Skeletal muscle satellite cell (primary cell): Measurements from ENCODE around the gene KLHL6.

Experiments
- H3K27me3 ChIP-seq: 2 replicates; pipeline ENCODE4 v1.7.0; 2013; ENCODE audit warnings: low read length; ENCODE audit not compliant: control insufficient read depth, insufficient read depth
- H3K36me3 ChIP-seq: 2 replicates; pipeline ENCODE4 v1.7.0; 2013; ENCODE audit warnings: mild to moderate bottlenecking, control low read depth, low read length; ENCODE audit not compliant: insufficient read depth
- H3K4me1 ChIP-seq: 2 replicates; pipeline ENCODE4 v1.7.0; 2013; ENCODE audit warnings: low read length; ENCODE audit not compliant: control insufficient read depth, insufficient read depth
- H3K4me2 ChIP-seq: 2 replicates; pipeline ENCODE4 v1.7.0; 2013; ENCODE audit warnings: mild to moderate bottlenecking, low read length
- H3K4me3 ChIP-seq: 2 replicates; pipeline ENCODE4 v1.7.0; 2013; ENCODE audit warnings: low read length
- H3K9ac ChIP-seq: 2 replicates; pipeline ENCODE4 v1.7.0; 2013; ENCODE audit warnings: mild to moderate bottlenecking, low read depth, low read length, moderate library complexity
- H3K9me3 ChIP-seq: replicated peaks from 2 replicates; pipeline ENCODE4 v1.7.0; 2013; ENCODE audit warnings: mild to moderate bottlenecking, control low read depth, low read length

The KLHL6 gene

DNA sequence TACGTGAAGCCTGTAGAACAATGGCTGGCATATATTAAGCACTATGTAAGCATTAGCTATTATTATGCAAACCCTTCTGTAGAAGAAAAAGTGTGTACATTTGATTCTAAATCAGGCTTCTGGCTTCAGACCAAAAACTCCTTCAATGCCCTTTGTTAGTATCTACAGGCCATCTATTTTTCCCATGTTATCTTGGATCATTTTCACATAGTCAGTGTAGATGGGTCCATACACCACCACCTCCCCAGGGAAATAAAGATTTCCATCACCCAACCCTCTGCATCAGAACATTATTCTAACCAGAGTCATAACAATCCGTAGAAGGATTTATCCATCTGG is 8.0 kb upstream of the KLHL6 start:
- H3K27me3 ChIP-seq = no peaks in the 10 kb centered on the region
- no peaks in the 10 kb centered on the region for H3K9me3 ChIP-seq
- H3K4me3 ChIP-seq = no peak overlapping the region
- H3K4me1 ChIP-seq = no peaks in the 10 kb centered on the region
- no peak overlapping the region for H3K4me2 ChIP-seq
- H3K9ac ChIP-seq = no peak overlapping the region
- H3K36me3 ChIP-seq = no peaks in the 10 kb centered on the region

GRCh38 chr3:183560607-183561006 is 5.1 kb upstream of the KLHL6 start:
- peaks cover 3% of the 10 kb centered on the region for H3K27me3 ChIP-seq
- H3K9ac ChIP-seq = no peak overlapping the region
- no peaks in the 10 kb centered on the region for H3K9me3 ChIP-seq
- no peaks in the 10 kb centered on the region for H3K36me3 ChIP-seq
- no peak overlapping the region for H3K4me3 ChIP-seq
- H3K4me1 ChIP-seq = no peaks in the 10 kb centered on the region
- H3K4me2 ChIP-seq = no peak overlapping the region

- Histone ChIP-seq H3K4me1 (no peaks in the 10 kb centered on the region), H3K36me3 (no peaks in the 10 kb centered on the region), H3K27me3 (peaks cover 10% of the 10 kb centered on the region), H3K9me3 (no peaks in the 10 kb centered on the region), H3K9ac (no peak overlapping the region), H3K4me3 (no peak overlapping the region), H3K4me2 (no peak overlapping the region)
Measured at GRCh38 chr3:183558495-183558894, 3.0 kb upstream of the KLHL6 start.

DNA sequence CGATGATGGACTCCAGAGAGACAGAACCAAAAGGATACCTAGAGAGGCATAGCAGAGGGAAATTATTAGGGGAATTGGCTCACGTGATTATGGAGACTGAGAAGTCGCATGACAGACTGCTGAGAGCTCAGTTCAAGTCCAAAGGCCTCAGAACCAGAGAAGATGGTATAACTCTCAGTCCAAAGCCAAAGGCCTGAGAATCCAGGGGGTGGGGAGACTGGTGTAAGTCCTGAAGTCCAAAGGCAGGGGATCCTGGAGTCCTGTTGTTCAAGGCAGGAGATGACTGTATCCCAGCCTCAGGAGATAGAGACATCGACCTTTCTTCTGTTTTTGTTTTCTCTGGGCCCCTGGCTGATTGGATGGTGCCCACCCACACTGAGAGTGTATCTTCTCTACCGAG is 1.2 kb upstream of the KLHL6 start:
- Histone ChIP-seq H3K4me1 (no peaks in the 10 kb centered on the region), H3K4me2 (no peak overlapping the region), H3K27me3 (peaks cover 10% of the 10 kb centered on the region), H3K4me3 (no peak overlapping the region), H3K9ac (no peak overlapping the region), H3K36me3 (no peaks in the 10 kb centered on the region), H3K9me3 (no peaks in the 10 kb centered on the region)

- H3K4me1 ChIP-seq = no peaks in the 10 kb centered on the region
- H3K4me3 ChIP-seq = no peak overlapping the region
Measured at GRCh38 chr3:183554377-183554776, 1.1 kb downstream of the KLHL6 start.

DNA sequence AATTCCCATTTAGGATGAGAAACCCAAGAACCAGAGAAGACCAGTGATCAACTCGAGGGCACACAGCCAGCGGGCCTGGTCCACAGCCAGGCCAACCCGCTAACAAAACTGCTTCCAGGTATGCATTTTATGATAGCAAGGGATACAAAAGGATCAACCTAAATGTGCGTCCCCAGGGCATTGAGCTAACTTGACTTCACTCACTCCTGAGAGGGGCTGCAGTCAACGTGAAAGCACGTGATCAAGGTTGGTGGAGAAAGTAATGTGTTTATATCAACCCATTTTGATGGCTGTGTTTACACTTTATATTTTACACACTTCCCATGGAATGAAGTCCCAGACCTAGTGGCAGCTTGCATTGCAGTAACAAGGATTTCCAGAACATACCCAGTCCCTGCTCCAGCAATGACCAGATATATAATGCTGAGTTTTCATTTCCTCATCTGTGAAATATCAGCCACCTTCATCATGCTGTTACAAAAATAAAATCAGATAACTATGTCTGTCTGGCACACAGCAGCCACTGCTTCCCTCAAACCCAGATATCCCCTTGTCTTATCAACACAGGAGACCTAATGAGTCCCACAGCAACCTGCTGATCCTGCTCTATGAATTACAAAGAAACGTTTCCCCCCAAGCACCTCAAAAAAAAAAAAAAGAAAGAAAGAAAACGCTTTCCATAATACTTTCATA is 2.0 kb downstream of the KLHL6 start:
- Histone ChIP-seq H3K27me3 (peaks cover 10% of the 10 kb centered on the region), H3K36me3 (no peaks in the 10 kb centered on the region), H3K9me3 (no peaks in the 10 kb centered on the region), H3K4me3 (no peak overlapping the region), H3K4me2 (no peak overlapping the region), H3K9ac (no peak overlapping the region), H3K4me1 (no peaks in the 10 kb centered on the region)

More at GRCh38 chr3:183554377-183554776, 1.1 kb downstream of the KLHL6 start:
- Histone ChIP-seq H3K4me2 (no peak overlapping the region), H3K9ac (no peak overlapping the region), H3K9me3 (no peaks in the 10 kb centered on the region), H3K27me3 (peaks cover 10% of the 10 kb centered on the region), H3K36me3 (no peaks in the 10 kb centered on the region)

GRCh38 chr3:183551930-183552329 is 3.6 kb downstream of the KLHL6 start:
- H3K9me3 ChIP-seq = no peaks in the 10 kb centered on the region
- peaks cover 10% of the 10 kb centered on the region for H3K27me3 ChIP-seq
- no peak overlapping the region for H3K9ac ChIP-seq
- no peak overlapping the region for H3K4me3 ChIP-seq
- H3K4me2 ChIP-seq = no peak overlapping the region
- H3K36me3 ChIP-seq = no peaks in the 10 kb centered on the region
- H3K4me1 ChIP-seq = no peaks in the 10 kb centered on the region

- no peaks in the 10 kb centered on the region for H3K36me3 ChIP-seq
- no peak overlapping the region for H3K9ac ChIP-seq
- no peaks in the 10 kb centered on the region for H3K4me1 ChIP-seq
- no peaks in the 10 kb centered on the region for H3K9me3 ChIP-seq
- H3K4me2 ChIP-seq = no peak overlapping the region
- peaks cover 12% of the 10 kb centered on the region for H3K27me3 ChIP-seq
- H3K4me3 ChIP-seq = no peak overlapping the region
Measured at GRCh38 chr3:183548262-183548769, 7.2 kb downstream of the KLHL6 start.

DNA sequence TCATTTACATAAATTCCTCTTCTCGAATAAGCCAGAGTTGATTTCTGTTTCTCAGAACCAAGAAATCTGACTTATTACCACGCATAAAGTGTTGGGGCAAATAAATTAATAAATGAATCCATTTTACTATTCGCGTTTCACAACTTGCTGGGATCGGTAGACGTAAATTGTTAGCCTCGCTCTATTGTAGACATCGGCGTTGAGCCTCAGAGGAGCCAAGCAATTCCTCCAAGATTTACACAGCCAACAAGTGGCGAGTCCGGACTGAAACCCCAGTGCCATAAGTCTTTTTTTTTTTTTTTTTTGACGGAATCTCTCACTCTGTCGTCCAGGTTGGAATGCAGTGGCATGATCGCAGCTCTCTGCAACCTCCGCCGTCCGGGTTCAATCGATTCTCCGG is 8.9 kb downstream of the KLHL6 start:
- H3K27me3 ChIP-seq = peaks cover 14% of the 10 kb centered on the region
- no peaks in the 10 kb centered on the region for H3K4me1 ChIP-seq
- H3K36me3 ChIP-seq = no peaks in the 10 kb centered on the region
- H3K4me3 ChIP-seq = no peak overlapping the region
- no peak overlapping the region for H3K9ac ChIP-seq
- H3K4me2 ChIP-seq = no peak overlapping the region
- H3K9me3 ChIP-seq = no peaks in the 10 kb centered on the region

- Histone ChIP-seq H3K4me3 (no peak overlapping the region), H3K36me3 (no peaks in the 10 kb centered on the region), H3K4me1 (no peaks in the 10 kb centered on the region), H3K4me2 (no peak overlapping the region), H3K27me3 (peaks cover 16% of the 10 kb centered on the region), H3K9me3 (no peaks in the 10 kb centered on the region), H3K9ac (no peak overlapping the region)
Measured at GRCh38 chr3:183545708-183546107, 9.8 kb downstream of the KLHL6 start.

- Histone ChIP-seq H3K9me3 (no peaks in the 10 kb centered on the region), H3K27me3 (peaks cover 16% of the 10 kb centered on the region), H3K4me3 (no peak overlapping the region), H3K4me1 (peaks cover 5% of the 10 kb centered on the region), H3K9ac (no peak overlapping the region), H3K36me3 (no peaks in the 10 kb centered on the region), H3K4me2 (no peak overlapping the region)
Measured at GRCh38 chr3:183542355-183542754, 13.2 kb downstream of the KLHL6 start.

- Histone ChIP-seq H3K9ac (no peak overlapping the region), H3K4me1 (peaks cover 9% of the 10 kb centered on the region), H3K4me2 (no peak overlapping the region), H3K9me3 (no peaks in the 10 kb centered on the region), H3K36me3 (no peaks in the 10 kb centered on the region), H3K27me3 (peaks cover 16% of the 10 kb centered on the region), H3K4me3 (no peak overlapping the region)
Measured at GRCh38 chr3:183541738-183542137, 13.8 kb downstream of the KLHL6 start.
